Mesenchymal stem cell (in vitro differentiated cells and primary cell): ENCODE results near the gene GLTPD2.
"Not testable (repeated sequence)": the region's sequence is repeated elsewhere in the genome, so short reads cannot be mapped to it uniquely, and the experiment has no call there.

ENCODE experiments used
- DNase-seq: peaks from one replicate; pipeline ENCODE4 v3.0.0-alpha.2; 2013
- H2AFZ ChIP-seq: one replicate; pipeline ENCODE4 v1.6.1; 2013; ENCODE audit warnings: low read depth, mild to moderate bottlenecking, control low read depth, inconsistent platforms, low read length, moderate library complexity
- H2AK5ac ChIP-seq: 2 replicates; pipeline ENCODE4 v1.6.1; 2013; ENCODE audit warnings: low read length, moderate library complexity, mild to moderate bottlenecking, inconsistent platforms; ENCODE audit not compliant: severe bottlenecking
- H2BK120ac ChIP-seq: one replicate; pipeline ENCODE4 v1.6.1; 2013; ENCODE audit warnings: low read depth, mild to moderate bottlenecking, inconsistent platforms, low read length, moderate library complexity
- H2BK12ac ChIP-seq, 2 experiments: one replicate each; pipeline ENCODE4 v1.6.1; 2013; ENCODE audit warnings: inconsistent platforms in 2 of 2, low read length in 2 of 2, mild to moderate bottlenecking in 2 of 2, moderate library complexity in 2 of 2, control low read depth in 1 of 2
- H2BK15ac ChIP-seq: one replicate; pipeline ENCODE4 v1.6.1; 2013; ENCODE audit warnings: mild to moderate bottlenecking, low read depth, inconsistent platforms; ENCODE audit not compliant: poor library complexity, severe bottlenecking
- H2BK5ac ChIP-seq: 2 replicates; pipeline ENCODE4 v1.6.1; 2013; ENCODE audit warnings: low read depth, mild to moderate bottlenecking, low read length, control low read depth, inconsistent platforms; ENCODE audit not compliant: poor library complexity, severe bottlenecking
- H3K14ac ChIP-seq, 2 experiments: one replicate each; pipeline ENCODE4 v1.6.1; 2013; ENCODE audit warnings: inconsistent platforms in 2 of 2, low read length in 2 of 2, control low read depth in 1 of 2, mild to moderate bottlenecking in 1 of 2, moderate library complexity in 1 of 2
- H3K18ac ChIP-seq, 2 experiments: one replicate each; pipeline ENCODE4 v1.6.1; 2013; ENCODE audit warnings: inconsistent platforms in 2 of 2, low read length in 2 of 2, control low read depth in 1 of 2, low read depth in 1 of 2, mild to moderate bottlenecking in 1 of 2
- H3K23ac ChIP-seq, 2 experiments: one replicate each; pipeline ENCODE4 v1.6.1; 2013; ENCODE audit warnings: inconsistent platforms in 2 of 2, low read length in 2 of 2, mild to moderate bottlenecking in 2 of 2, moderate library complexity in 2 of 2, control low read depth in 1 of 2
- H3K27ac ChIP-seq: 2 replicates; pipeline ENCODE4 v1.5.1; 2013; ENCODE audit warnings: mild to moderate bottlenecking, moderate library complexity, low read length, control low read depth, inconsistent platforms; ENCODE audit not compliant: poor library complexity, severe bottlenecking
- H3K27me3 ChIP-seq, 2 experiments: 2 replicates each; pipeline versions ENCODE4 v1.6.1 to v1.7.0; 2013; ENCODE audit warnings: low read length in 2 of 2, mild to moderate bottlenecking in 2 of 2, moderate library complexity in 2 of 2, control low read depth in 1 of 2, inconsistent platforms in 1 of 2; ENCODE audit not compliant: control insufficient read depth in 1 of 2, insufficient read depth in 1 of 2
- H3K36me3 ChIP-seq, 2 experiments: 2 replicates each; pipeline versions ENCODE4 v1.6.1 to v1.7.0; 2013; ENCODE audit warnings: low read length in 2 of 2, control low read depth in 1 of 2, inconsistent platforms in 1 of 2, low read depth in 1 of 2, mild to moderate bottlenecking in 1 of 2; ENCODE audit not compliant: insufficient read depth in 2 of 2, control insufficient read depth in 1 of 2
- H3K4ac ChIP-seq, 2 experiments: one replicate each; pipeline ENCODE4 v1.6.1; 2013; ENCODE audit warnings: inconsistent platforms in 2 of 2, low read length in 2 of 2, mild to moderate bottlenecking in 2 of 2, moderate library complexity in 2 of 2, control low read depth in 1 of 2, low read depth in 1 of 2
- H3K4me1 ChIP-seq: 2 replicates; pipeline ENCODE4 v1.6.1; 2013; ENCODE audit warnings: low read depth, low read length, control low read depth; ENCODE audit not compliant: control insufficient read depth, insufficient read depth
- H3K4me2 ChIP-seq: 2 replicates; pipeline ENCODE4 v1.6.1; 2013; ENCODE audit warnings: low read length, mild to moderate bottlenecking, inconsistent platforms; ENCODE audit not compliant: poor library complexity, severe bottlenecking
- H3K4me3 ChIP-seq, 2 experiments: 2 replicates each; pipeline versions ENCODE4 v1.5.1 to v1.7.0; 2013; ENCODE audit warnings: low read length in 2 of 2, mild to moderate bottlenecking in 2 of 2, control low read depth in 1 of 2, low read depth in 1 of 2; ENCODE audit not compliant: insufficient read depth in 1 of 2
- H3K79me1 ChIP-seq: replicated peaks from 2 replicates; pipeline ENCODE4 v1.6.1; 2013; ENCODE audit warnings: mild to moderate bottlenecking, control low read depth, low read length, inconsistent platforms; ENCODE audit not compliant: poor library complexity, severe bottlenecking
- H3K9ac ChIP-seq: 2 replicates; pipeline ENCODE4 v1.7.0; 2013; ENCODE audit warnings: mild to moderate bottlenecking, low read length, moderate library complexity
- H3K9me3 ChIP-seq: 2 replicates; pipeline ENCODE4 v1.7.0; 2013; ENCODE audit warnings: mild to moderate bottlenecking, low read length; ENCODE audit not compliant: control insufficient read depth
- H4K8ac ChIP-seq: one replicate; pipeline ENCODE4 v1.6.1; 2013; ENCODE audit warnings: inconsistent platforms, mild to moderate bottlenecking, low read length, moderate library complexity
- H4K91ac ChIP-seq: one replicate; pipeline ENCODE4 v1.6.1; 2013; ENCODE audit warnings: mild to moderate bottlenecking, low read length, inconsistent platforms
- WGBS: methylation state at CpG from one replicate; pipeline ENCODE4 v1.1.7; 2013; ENCODE audit warnings: mixed read lengths; 5-methylcytosine and 5-hydroxymethylcytosine counted together

GLTPD2 gene

GRCh38 chr17:4822835-4823234 is 34.1 kb downstream of the GLTPD2 start:
- no peak overlapping the region for H3K23ac ChIP-seq

DNA sequence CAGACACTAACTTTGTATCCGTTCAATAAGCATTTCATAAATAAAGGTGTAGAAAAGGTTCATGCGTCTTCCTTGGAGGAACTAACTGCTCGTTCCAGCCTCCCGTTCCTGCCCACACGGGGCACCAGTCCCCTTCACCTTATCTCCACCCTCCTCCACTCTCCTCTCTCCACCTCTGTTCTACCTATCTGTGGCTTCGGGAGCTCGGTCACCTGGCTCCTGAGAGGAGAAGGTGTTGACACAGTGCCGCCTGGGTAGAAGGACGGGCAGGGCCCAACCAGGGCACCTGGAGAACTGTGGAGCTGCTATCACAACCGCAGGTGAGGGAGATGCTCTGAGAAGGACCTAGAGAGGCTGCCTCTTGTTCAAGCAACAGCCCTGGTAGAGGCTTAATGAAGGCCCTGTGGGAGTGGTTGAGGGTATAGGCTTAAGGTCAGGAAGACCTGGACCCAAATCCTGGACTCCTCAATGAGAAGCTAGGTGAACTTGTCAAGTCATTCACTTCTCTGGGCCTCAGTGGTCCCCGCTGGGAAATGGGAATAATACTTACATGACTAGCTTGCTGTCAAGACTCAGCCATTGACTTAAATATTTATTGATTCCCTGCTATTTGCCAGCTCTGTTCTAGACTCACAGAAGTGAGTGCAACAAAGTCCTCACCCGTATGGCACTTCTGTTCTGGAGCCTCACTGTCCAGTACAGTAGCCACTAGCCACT is 34.8 kb downstream of the GLTPD2 start:
- H2AK5ac ChIP-seq, result no peak overlapping the region
- no peak overlapping the region for H3K14ac ChIP-seq
- no peaks in the 10 kb centered on the region for H3K27me3 ChIP-seq
- H3K4me2 ChIP-seq, result no peak overlapping the region
- H3K9ac ChIP-seq, result no peak overlapping the region
- H3K36me3 ChIP-seq, result peaks cover 32 to 33% of the 10 kb centered on the region in 2 experiments
- H2BK5ac ChIP-seq, result no peak overlapping the region
- no peak overlapping the region for H3K27ac ChIP-seq
- no peak overlapping the region for H4K91ac ChIP-seq
- H3K9me3 ChIP-seq, result no peaks in the 10 kb centered on the region
- no peaks in the 10 kb centered on the region for H3K4me1 ChIP-seq
- no peak overlapping the region for H3K23ac ChIP-seq
- DNase-seq, result no peak
- no peak overlapping the region for H3K18ac ChIP-seq
- no peak overlapping the region for H2BK15ac ChIP-seq
- H3K79me1 ChIP-seq, result no peaks in the 10 kb centered on the region
- no peak overlapping the region for H4K8ac ChIP-seq
- H2BK12ac ChIP-seq, result no peak overlapping the region
- H2AFZ ChIP-seq, result no peak overlapping the region
- no peak overlapping the region for H3K4ac ChIP-seq
- no peak overlapping the region for H3K4me3 ChIP-seq
- H2BK120ac ChIP-seq, result no peak overlapping the region
- 90% methylated on average over 12 of the region's 12 CpGs for WGBS

More at GRCh38 chr17:4822835-4823234, 34.1 kb downstream of the GLTPD2 start:
- DNase-seq, result no peak
- H3K18ac ChIP-seq, result no peak overlapping the region
- no peak overlapping the region for H2AFZ ChIP-seq
- H3K4me2 ChIP-seq, result no peak overlapping the region
- no peak overlapping the region for H4K8ac ChIP-seq
- no peak overlapping the region for H3K27ac ChIP-seq
- H2BK120ac ChIP-seq, result no peak overlapping the region
- H3K9ac ChIP-seq, result no peak overlapping the region
- no peak overlapping the region for H2AK5ac ChIP-seq
- H3K9me3 ChIP-seq, result no peaks in the 10 kb centered on the region
- H3K4me1 ChIP-seq, result no peaks in the 10 kb centered on the region
- H2BK5ac ChIP-seq, result no peak overlapping the region
- no peak overlapping the region for H3K4me3 ChIP-seq
- no peaks in the 10 kb centered on the region for H3K79me1 ChIP-seq
- no peak overlapping the region for H2BK15ac ChIP-seq
- H3K14ac ChIP-seq, result no peak overlapping the region
- no peak overlapping the region for H2BK12ac ChIP-seq
- 92% methylated on average over 3 of the region's 3 CpGs for WGBS
- no peak overlapping the region for H3K4ac ChIP-seq
- no peak overlapping the region for H4K91ac ChIP-seq
- peaks cover 39 to 40% of the 10 kb centered on the region in 2 experiments for H3K36me3 ChIP-seq
- no peaks in the 10 kb centered on the region for H3K27me3 ChIP-seq

DNA sequence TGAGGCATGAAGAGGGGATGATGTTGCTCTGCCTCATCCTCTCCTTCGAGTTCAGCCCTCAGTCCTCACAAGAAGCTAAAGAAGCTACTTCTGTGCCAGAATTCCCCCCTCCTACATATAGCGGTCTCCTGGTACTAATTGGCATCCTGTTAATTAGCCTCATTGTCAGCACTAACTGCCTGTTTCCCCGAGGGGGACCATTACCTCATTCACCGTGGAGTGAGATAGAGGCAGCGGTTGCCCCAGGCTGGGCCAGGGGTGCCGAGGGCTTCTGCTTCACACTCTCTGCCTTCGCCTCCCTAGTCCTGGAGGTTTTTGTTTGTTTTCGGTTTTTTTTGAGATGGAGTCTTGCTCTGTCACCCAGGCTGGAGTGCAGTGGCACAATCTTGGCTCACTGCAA is 38.6 kb downstream of the GLTPD2 start:
- H2AFZ ChIP-seq, result no peak overlapping the region
- H3K27me3 ChIP-seq, result no peaks in the 10 kb centered on the region
- H3K4me3 ChIP-seq, result no peak overlapping the region
- WGBS, result 63% methylated on average over 8 of the region's 8 CpGs
- H2BK120ac ChIP-seq, result no peak overlapping the region
- peaks cover 13 to 15% of the 10 kb centered on the region in 2 experiments for H3K36me3 ChIP-seq
- H2BK5ac ChIP-seq, result no peak overlapping the region
- H3K4me1 ChIP-seq, result no peaks in the 10 kb centered on the region
- no peak overlapping the region for H3K4ac ChIP-seq
- H3K18ac ChIP-seq, result no peak overlapping the region
- H3K9ac ChIP-seq, result no peak overlapping the region
- no peaks in the 10 kb centered on the region for H3K9me3 ChIP-seq
- H3K14ac ChIP-seq, result no peak overlapping the region
- H3K79me1 ChIP-seq, result no peaks in the 10 kb centered on the region
- H2AK5ac ChIP-seq, result no peak overlapping the region
- H4K91ac ChIP-seq, result no peak overlapping the region
- H2BK15ac ChIP-seq, result no peak overlapping the region
- no peak overlapping the region for H3K23ac ChIP-seq
- H3K27ac ChIP-seq, result no peak overlapping the region
- H2BK12ac ChIP-seq, result no peak overlapping the region
- no peak for DNase-seq
- no peak overlapping the region for H3K4me2 ChIP-seq
- no peak overlapping the region for H4K8ac ChIP-seq

DNA sequence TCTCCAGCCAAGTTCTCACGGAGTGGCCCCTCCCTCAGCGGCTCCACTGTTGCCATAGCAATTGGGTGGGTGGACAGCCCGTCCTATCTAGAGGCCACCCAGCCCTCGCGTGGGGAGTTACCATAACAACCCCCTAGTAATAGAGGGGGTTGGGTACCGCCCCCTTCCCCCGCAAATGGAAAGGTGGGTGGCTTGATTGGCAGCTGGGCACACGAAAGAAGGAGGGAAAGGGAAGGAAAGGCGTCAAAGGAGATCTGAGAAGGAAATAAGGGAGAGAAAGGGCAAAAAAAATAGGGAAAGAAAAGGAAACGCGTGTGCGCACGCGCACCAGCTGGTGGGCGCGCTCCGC is 44.0 kb downstream of the GLTPD2 start:
- H3K4ac ChIP-seq, H2AFZ ChIP-seq, H3K23ac ChIP-seq, H4K91ac ChIP-seq, H2AK5ac ChIP-seq, H2BK15ac ChIP-seq, H2BK5ac ChIP-seq, H3K14ac ChIP-seq, H2BK12ac ChIP-seq, H4K8ac ChIP-seq, H3K79me1 ChIP-seq, H3K18ac ChIP-seq, H3K36me3 ChIP-seq, DNase-seq, H3K27me3 ChIP-seq, H2BK120ac ChIP-seq, H3K9me3 ChIP-seq: not testable (repeated sequence)
- Histone ChIP-seq H3K27ac (peak overlapping the region; percentile 74), H3K4me1 (peaks cover 12% of the 10 kb centered on the region), H3K4me2 (peak overlapping the region; percentile 77), H3K4me3 (peak overlapping the region in 1 of 2 experiments; percentile 95), H3K9ac (peak overlapping the region; percentile 81)
- WGBS, result 0% methylated on average over 8 of the region's 17 CpGs
